ENCODE results near the gene MCFD2.

GRCh38 chr2:46865181-46865970, 50.2 kb downstream of the MCFD2 start:
- TF ChIP-seq POLR2A (IDR thresholded peaks at IDR 0.05; ENCODE audit: low read depth, low read length): no peak
- no peak for TF ChIP-seq POLR2AphosphoS5 (IDR thresholded peaks at IDR 0.05; ENCODE audit: low read depth, low read length)
- no peak for TF ChIP-seq TAF1 (IDR thresholded peaks at IDR 0.05; ENCODE audit: low read depth, low read length)
- TF ChIP-seq POU2F2 (IDR thresholded peaks at IDR 0.05; ENCODE audit: low read depth, low read length): no peak
- TF ChIP-seq PAX5 (IDR thresholded peaks at IDR 0.05; ENCODE audit: insufficient read depth, low read length, severe bottlenecking): no peak
